Stimulated activated CD8-positive, alpha-beta memory T cell treated with anti-CD3 and anti-CD28 coated beads, Interleukin-15, amount 100 ng/mL, for 24 hours (primary cell): ENCODE data around the gene SSBP4.

Experiments
- DNase-seq: peaks from one replicate; pipeline ENCODE4 v3.0.0-alpha.2; 2020; ENCODE audit warnings: low read depth

The SSBP4 gene

GRCh38 chr19:18421371-18421959, 2.3 kb downstream of the SSBP4 start:
- no peak for DNase-seq

- no peak for DNase-seq
Observed at GRCh38 chr19:18422530-18423191, 3.5 kb downstream of the SSBP4 start.

- no peak for DNase-seq
Observed at GRCh38 chr19:18423258-18424020, 4.2 kb downstream of the SSBP4 start.

- no peak for DNase-seq
Observed at GRCh38 chr19:18424122-18424889, 5.1 kb downstream of the SSBP4 start.

GRCh38 chr19:18424890-18425514, 5.8 kb downstream of the SSBP4 start:
- DNase-seq, result no peak

- DNase-seq, result no peak
Observed at GRCh38 chr19:18425515-18426415, 6.6 kb downstream of the SSBP4 start.

GRCh38 chr19:18426416-18426767, 7.2 kb downstream of the SSBP4 start:
- no peak for DNase-seq

- DNase-seq, result no peak
Observed at GRCh38 chr19:18427080-18427742, 8.0 kb downstream of the SSBP4 start.

- DNase-seq, result no peak
Observed at GRCh38 chr19:18427743-18428113, 8.5 kb downstream of the SSBP4 start.

- no peak for DNase-seq
Observed at GRCh38 chr19:18428173-18428786, 9.1 kb downstream of the SSBP4 start.

- peak; percentile 55 for DNase-seq
Observed at GRCh38 chr19:18428787-18429674, 9.8 kb downstream of the SSBP4 start.

- no peak for DNase-seq
Observed at GRCh38 chr19:18429717-18430416, 10.7 kb downstream of the SSBP4 start.

GRCh38 chr19:18430417-18431144, 11.4 kb downstream of the SSBP4 start:
- DNase-seq, result no peak

GRCh38 chr19:18431351-18432197, 12.4 kb downstream of the SSBP4 start:
- no peak for DNase-seq

GRCh38 chr19:18432275-18433014, 13.2 kb downstream of the SSBP4 start:
- DNase-seq, result no peak
